ENCODE measurements around the gene DEUP1. TPM values are rescaled to one million over a fixed set of nuclear protein-coding genes. Genes with fewer than 3 reads are reported as not detected.

The DEUP1 gene
- total and polyA plus RNA-seq, 9 of the 15 experiments (the other 6 are each of a cell fraction or from before 2014, with no cell fraction given) = 1.4 to 10.9 (median 9.3) TPM

DNA sequence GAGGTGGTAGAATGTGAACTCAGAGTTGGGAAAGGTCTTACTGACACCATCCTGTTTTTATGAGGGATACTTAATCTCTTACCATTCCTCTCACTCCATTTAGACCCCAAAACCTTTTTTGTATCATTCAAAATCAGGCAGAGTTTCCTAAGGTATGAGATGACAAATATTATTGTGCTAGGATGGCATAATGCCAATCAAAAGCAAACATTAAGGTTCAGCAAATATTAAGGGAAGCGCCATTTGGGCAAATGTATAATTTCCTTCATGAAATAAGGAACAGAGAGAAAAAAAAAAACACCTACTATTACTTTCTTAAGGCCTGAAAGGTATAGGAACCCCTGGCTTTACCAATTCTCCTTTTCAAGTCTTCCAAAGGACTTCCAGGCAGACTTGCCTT is 150.2 kb downstream of the DEUP1 start (continued):
- TF ChIP-seq, protein P1, sequence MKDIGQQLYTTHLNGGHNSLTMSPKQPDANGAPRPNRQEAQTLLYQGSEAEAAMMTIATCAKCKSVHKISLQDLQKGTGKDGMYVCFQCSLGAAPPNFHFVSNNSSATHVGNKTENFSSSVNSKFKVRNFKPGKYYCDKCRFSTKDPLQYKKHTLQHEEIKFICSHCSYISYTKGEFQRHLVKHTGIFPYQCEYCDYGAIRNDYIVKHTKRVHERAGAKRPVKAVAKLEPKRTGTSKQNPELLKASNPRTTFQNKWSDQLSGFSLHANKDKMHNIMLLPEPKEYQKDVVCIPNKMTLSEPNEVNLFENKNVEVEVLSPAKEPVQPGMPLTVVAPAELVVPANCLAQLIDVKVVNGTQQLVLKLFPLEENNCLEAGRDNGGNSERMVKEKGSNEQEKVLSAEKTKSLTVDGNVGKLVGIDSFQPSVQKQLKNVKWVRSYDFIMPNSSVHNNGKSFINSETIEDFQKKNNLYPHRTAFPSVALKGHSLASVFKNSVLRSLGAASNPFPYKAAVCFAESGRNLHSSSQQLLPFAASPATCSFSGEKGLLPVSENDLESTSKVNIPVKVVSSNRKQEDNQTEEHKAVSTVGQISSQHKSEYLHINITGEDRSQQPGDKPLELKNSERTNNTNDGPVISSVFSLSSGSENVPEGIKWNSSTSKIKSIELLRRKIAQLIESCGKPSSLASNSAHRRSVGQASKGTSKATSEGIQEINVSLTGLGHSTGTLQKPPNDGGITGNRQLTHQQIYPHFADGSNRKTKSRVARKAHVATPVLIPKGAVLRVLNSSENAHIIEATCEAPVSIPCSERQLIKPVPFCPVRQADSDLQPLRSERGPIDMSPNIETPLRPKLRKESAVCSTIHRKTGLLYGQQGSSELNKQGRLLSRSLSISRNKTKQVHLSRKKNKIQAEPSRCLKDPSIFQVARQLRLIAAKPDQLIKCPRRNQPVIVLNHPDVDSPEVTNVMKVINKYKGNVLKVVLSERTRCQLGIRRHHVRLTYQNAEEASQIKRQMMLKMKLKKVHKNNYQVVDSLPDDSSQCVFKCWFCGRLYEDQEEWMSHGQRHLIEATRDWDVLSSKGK (CRISPR knock-in tag; IDR thresholded peaks at IDR 0.05) = no peak
- no peak for TF ChIP-seq PHTF2 (CRISPR knock-in tag; IDR thresholded peaks at IDR 0.05)
- TF ChIP-seq KDM1A (IDR thresholded peaks at IDR 0.05) = no peak
- no peak for TF ChIP-seq ZNF121 (CRISPR knock-in tag; conservative IDR thresholded peaks at IDR 0.05)
- TF ChIP-seq SRSF1 (IDR thresholded peaks at IDR 0.05; ENCODE audit: low read depth, low read length) = no peak
- TF ChIP-seq ZNF224 (CRISPR knock-in tag; IDR thresholded peaks at IDR 0.05) = no peak

GRCh38 chr11:93481279-93481678 is 150.7 kb downstream of the DEUP1 start:
- FAIRE-seq (no peak), DNase-seq (ENCODE audit: extremely low read depth in 1 of 4, low spot score in 3 of 4) (no peak), ATAC-seq (no peak)
- Histone ChIP-seq H3K4me1 (replicated peaks in 1 of 2; ENCODE audit: control insufficient read depth in 2 of 2, insufficient read depth in 2 of 2, low read length in 2 of 2) (no peaks in the 10 kb centered on the region), H3K9me3 (replicated peaks; ENCODE audit: control insufficient read depth, insufficient read depth, low read depth, low read length) (no peaks in the 10 kb centered on the region), H3K79me2 (ENCODE audit: control insufficient read depth, insufficient read depth, low read length) (no peaks in the 10 kb centered on the region), H3K9me1 (ENCODE audit: control insufficient read depth, insufficient read depth, low read length) (no peaks in the 10 kb centered on the region), H3K4me3 (no peak overlapping the region), H3K27ac (ENCODE audit: extremely low read depth, low read depth, low read length) (no peak overlapping the region), H4K20me1 (replicated peaks; ENCODE audit: control insufficient read depth, insufficient read depth, low read length) (peaks cover 8% of the 10 kb centered on the region; the same call in 1 of the 2 replicates), H3K36me3 (ENCODE audit: control insufficient read depth, insufficient read depth, low read length) (no peaks in the 10 kb centered on the region), H3K4me2 (ENCODE audit: insufficient read depth, low read length) (no peak overlapping the region), H2AFZ (ENCODE audit: low read depth, low read length) (no peak overlapping the region), H3K9ac (ENCODE audit: insufficient read depth in 1 of 2, low read depth in 2 of 2, low read length in 2 of 2) (no peak overlapping the region), H3K27me3 (ENCODE audit: control insufficient read depth in 2 of 2, insufficient read depth in 2 of 2, low read length in 2 of 2) (peaks cover 0 to 7% of the 10 kb centered on the region in 2 experiments; a peak in 1 of 5 replicates)
- ChIA-PET POLR2A (no interaction called here), CTCF (ENCODE audit: low intra/inter-chr PET ratio) (no interaction called here)
- BruUV-seq (replicated peaks) = no TSS peak
- intact Hi-C loops (cut with micrococcal nuclease) = no loop called here
- in situ Hi-C loops (cut with MboI) = no loop called here
- 44% methylated on average over 13 of the region's 16 CpGs for WGBS (ENCODE audit: insufficient coverage, low coverage, missing lambda C conversion rate)
- TF ChIP-seq BCOR (IDR thresholded peaks at IDR 0.05) (no peak), XRCC4 (IDR thresholded peaks at IDR 0.05; ENCODE audit: extremely low read depth, insufficient read depth, insufficient read length) (no peak), BCL6 (CRISPR knock-in tag; IDR thresholded peaks at IDR 0.05) (no peak), GTF3C2 (IDR thresholded peaks at IDR 0.05; ENCODE audit: borderline replicate concordance, extremely low read depth, insufficient read length) (no peak), MEF2A (IDR thresholded peaks at IDR 0.05; ENCODE audit: control insufficient read depth, low read depth, low read length) (no peak), RBM15 (IDR thresholded peaks at IDR 0.05; ENCODE audit: insufficient read depth, low read length) (no peak), ZFP1 (CRISPR knock-in tag; IDR thresholded peaks at IDR 0.05) (no peak), CCNT2 (IDR thresholded peaks at IDR 0.05; ENCODE audit: borderline replicate concordance, extremely low read depth, insufficient read length, low read depth, low read length) (no peak), NR2F6 (CRISPR knock-in tag; IDR thresholded peaks at IDR 0.05) (no peak), KLF16 (IDR thresholded peaks at IDR 0.05) (no peak), SMARCC2 (IDR thresholded peaks at IDR 0.05; ENCODE audit: low read depth) (no peak), PPARD (CRISPR knock-in tag; IDR thresholded peaks at IDR 0.05) (no peak)
